SKM-1 treated with dmso at 0.1 percent for 144 hours (cell line): ENCODE data around the gene ITPA.

Experiments
- DNase-seq: peaks from one replicate; lab custom pipeline; 2025; ENCODE audit not compliant: unreplicated experiment; lab: John Stamatoyannopoulos, UW

The ITPA gene

GRCh38 chr20:3243718-3244358 is 34.5 kb downstream of the ITPA start:
- DNase-seq = no peak

DNA sequence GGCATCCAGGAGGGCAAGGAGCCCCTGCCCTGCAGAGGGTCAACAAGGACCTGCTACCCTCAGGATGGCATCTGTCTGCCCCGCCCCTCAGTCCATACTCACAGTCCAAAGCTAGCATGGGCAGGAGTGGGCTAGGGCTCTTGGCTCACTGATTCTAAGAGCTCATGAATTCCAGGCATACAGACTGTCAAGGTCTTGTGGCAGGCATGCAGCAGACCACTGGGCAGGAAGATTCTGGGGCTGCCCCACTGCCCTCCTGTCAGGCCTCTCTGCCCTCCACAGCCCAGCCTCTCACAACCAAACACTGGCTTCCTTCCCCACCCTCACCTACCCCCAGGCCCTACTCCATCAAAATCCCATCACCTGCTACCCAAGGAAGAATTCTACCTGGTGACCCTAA is 35.3 kb downstream of the ITPA start:
- no peak for DNase-seq

- no peak for DNase-seq
Measured at GRCh38 chr20:3245156-3245555, 35.9 kb downstream of the ITPA start.

DNA sequence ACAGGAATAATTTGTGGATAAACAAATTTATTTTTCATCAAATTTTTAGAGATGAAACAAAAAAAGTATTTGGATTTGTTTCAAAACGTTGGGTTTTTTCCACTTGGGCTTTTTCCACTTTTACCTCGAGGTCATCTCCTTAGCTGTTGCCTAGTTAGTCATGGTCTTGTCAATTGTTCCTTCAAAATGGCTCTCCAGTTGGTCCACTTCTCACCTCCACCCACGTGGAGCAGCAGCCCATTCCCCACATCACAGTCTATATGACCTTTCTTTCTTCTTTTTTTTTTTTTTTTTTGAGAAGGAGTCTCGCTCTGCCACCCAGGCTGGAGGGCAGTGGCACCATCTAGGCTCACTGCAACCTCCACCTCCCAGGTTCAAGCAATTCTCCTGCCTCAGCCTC is 36.4 kb downstream of the ITPA start:
- DNase-seq = no peak

DNA sequence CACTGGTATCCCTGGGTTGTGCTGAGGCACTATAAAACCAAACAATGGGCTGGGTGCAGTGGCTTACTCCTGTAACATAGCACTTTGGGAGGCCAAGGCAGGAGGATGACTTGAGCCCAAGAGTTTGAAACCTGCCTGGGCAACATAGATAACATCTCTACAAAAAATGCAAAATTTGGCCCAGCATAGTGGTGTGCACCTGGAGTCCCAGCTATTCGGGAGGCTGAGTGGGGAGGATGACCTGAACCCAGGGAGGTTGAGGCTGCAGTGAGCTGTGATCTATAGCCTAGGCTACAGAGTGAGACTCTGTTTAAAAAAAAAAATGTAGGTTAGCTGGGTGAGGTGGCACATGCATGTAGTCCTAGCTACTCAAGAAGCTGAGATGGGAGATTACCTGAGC is 37.4 kb downstream of the ITPA start:
- DNase-seq = no peak

DNA sequence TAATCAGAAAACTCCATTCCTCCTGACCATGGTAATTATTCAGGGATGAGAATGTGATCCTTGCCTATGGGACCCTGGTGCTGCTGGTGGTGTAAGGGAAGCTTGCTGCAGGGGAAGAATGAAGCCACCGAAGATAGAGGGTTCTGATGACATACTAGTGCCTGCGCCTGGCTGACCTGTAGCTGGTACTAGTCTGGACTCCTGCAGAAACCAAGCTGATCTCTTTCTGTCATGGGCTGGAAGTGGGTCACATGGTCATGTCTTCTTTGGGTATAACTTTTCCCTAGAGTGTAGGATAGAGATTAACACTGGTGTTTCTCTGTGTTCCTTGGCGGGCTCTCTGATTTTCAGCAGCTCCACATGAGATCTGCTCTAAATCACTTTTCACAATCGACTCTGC is 38.3 kb downstream of the ITPA start:
- no peak for DNase-seq

- DNase-seq = no peak
Measured at GRCh38 chr20:3248167-3248992, 39.1 kb downstream of the ITPA start.

- no peak for DNase-seq
Measured at GRCh38 chr20:3248993-3249347, 39.7 kb downstream of the ITPA start.

DNA sequence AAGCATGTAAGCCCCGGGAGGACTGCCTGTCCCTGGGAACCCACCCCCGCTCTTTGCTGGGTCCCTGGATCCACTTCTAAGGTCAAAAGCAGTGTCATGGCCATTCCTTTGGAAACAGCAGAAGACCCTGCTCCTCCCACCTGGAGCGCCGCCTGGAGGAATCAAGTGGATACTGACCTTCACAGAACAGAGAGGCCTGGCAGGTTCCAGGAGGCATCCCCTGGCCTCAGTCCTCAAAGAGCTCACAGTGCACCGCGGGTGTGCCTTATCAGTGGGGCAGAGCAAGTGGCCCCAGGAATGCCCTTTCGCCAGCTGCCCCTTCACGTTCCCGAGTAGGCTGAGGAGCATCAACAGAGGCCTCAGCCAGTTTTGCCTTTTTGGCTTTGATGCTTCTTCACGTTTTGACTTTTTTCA is 40.8 kb downstream of the ITPA start:
- DNase-seq = no peak

DNA sequence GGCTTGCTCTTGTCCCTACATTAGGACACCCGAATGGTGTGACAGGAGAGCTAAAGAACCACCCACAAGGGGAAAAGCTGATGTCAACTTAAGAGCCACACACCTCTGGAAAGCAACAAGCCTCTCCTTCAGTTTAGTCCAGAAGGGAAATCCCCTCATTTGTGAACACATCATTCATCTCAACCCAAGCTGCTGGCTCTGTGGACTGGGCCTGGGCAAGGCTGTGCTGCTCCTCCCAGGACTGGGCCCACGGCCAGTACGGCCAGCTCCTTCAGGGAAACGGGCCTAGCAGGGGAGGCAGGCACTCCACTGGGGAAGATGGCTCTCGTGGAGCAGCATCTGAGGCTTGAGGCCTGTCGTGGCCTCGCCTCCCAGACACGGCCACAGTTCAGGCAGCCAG is 42.5 kb downstream of the ITPA start:
- DNase-seq = no peak

GRCh38 chr20:3255728-3256127 is 46.4 kb downstream of the ITPA start:
- no peak for DNase-seq

DNA sequence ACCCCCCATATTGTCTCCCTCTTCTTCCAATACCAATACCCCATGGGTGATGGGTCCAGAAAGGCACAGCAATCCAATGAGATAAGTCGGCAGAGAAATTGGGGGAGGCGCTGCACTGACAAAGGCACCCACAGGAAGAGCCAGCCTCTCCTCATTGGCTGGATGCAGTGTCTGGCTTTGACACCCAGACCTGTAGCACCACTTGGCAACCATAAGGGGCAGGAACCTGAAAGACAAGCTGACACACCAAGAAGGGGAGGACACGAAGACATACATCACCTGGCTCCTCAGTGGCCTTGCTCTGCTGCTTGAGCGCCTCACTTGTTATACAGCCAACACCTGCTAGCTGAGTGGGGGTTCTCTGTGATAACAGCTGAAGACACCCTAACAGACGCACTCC is 49.1 kb downstream of the ITPA start:
- DNase-seq = no peak

DNA sequence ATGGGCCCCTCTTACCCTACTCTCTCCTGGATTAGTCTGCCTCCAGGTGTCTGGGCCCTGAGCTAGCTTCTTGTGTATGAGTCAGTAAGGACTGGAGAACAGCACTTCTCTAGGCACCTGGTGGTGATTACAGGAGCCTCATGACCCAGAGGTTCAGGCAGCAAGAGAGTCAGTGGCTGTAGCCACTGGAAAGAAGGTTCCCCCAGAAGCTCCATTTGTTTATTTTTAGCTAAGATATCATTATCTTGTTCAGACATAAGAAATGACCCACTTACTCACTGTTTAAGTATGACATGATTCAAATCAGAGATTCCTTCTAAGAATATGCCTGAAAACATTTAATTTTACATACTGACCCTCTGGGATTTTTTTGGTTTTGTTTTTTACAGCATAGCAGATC is 53.3 kb downstream of the ITPA start:
- DNase-seq = no peak

DNA sequence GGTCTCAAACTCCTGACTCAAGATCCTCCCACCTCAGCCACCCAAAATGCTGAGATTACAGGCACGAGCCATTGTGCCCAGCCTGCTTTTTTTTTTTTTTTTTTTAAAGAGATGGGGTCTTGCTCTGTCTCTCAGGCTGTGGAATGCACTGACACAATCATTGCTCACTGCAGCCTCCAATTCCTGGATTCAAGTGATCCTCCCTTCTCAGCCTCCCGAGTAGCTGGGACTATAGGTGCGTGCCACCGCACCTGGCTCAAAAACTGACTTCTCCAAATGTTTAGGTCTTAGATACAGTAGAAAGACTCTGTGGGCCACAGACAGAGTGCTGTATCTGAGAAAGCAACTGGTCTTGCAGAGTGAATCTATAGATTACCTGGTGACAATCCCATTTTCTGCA is 60.8 kb downstream of the ITPA start:
- DNase-seq = no peak

DNA sequence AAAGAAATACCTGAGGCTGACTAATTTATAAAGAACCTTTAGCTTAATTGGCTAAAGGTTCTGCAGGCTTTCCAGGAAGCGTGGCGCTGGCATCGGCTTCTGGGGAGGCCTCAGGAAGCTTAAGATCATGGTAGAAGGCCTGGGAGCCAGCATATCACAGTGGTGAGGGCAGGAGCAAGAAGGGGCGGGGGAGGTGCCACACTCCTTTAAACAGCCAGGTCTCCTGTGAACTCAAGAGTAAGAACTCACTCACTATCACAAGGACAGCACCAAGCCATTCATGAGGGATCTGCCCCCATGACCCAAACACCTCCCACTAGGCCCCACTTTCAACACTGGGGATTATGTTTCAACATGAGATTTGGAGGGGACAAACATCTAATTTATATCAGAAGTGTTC is 64.1 kb downstream of the ITPA start:
- DNase-seq = no peak
